CMK (cell line): ENCODE measurements around the gene CA10.

Experiments used
- DNase-seq: peaks from one replicate; pipeline ENCODE4 v3.0.0-alpha.2; 2010; ENCODE audit warnings: low read depth

CA10 gene

DNA sequence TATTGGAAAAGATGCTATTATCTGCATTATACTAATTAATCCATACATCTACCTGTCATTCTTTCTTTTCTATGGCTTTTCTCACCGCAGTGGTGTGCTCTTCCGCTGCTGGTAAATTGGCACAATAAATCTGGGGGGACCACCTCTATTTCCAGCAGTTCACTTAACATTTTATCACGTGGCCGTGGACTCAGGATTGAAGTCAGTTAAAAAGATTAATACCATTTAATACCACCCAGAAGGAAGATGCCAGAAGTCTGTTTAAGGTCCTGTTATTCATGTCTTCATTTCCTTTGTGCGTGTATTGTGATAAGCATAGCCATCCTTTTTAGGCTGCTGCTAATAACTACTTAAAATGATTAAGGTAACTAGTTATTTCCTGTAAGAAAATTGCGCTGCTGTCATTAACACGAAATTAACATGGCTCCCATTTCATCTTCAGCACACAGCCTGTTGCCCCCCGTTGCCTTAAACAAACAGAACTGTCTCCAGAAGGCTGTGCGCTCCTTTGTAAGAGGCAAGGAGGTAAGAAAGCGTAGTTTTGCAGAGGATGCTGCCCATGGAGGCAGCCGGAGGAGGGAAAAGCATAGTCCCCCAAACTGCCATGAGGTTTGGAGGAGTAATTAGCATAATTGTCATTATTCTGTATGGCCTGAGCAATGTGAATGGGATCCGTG, 483.8 kb downstream of the CA10 start:
- no peak for DNase-seq

DNA sequence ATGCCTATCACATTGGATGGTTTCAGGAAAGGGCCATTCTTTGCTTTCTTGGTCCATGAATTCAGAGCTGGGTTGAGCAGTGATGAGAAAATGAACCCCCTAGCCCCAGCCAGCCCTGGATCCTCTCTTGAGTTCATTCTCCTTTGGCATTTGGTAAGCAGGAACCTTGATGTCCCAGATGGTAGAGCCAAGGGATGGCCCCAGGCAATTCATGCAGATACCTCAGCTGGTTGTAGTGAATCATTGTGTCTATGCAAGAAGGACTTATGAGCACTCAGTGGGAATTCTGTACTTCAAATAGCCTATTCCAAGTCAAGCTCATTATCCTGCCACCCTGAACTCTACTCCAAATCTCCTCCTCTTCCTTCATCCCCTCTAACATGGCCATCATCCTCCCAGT, 485.4 kb downstream of the CA10 start:
- DNase-seq, result no peak

DNA sequence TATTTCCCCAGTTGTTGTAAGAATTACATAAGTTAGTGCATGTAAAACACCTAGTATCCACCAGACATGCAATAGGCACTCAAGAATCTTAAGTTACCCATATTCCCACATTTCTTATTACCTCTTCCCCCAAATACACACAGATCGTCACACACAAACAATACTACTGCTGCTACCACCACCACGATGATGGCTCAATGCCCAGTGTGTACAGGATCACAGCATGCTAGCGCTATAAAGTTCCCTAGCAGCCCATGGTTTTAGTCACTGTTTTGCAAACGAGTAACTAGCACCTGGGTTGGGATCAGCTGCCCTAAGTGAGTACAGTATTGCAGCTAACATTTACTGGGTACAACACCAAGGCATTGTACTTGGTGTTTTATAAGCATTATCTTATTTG, 486.4 kb downstream of the CA10 start:
- no peak for DNase-seq

DNA sequence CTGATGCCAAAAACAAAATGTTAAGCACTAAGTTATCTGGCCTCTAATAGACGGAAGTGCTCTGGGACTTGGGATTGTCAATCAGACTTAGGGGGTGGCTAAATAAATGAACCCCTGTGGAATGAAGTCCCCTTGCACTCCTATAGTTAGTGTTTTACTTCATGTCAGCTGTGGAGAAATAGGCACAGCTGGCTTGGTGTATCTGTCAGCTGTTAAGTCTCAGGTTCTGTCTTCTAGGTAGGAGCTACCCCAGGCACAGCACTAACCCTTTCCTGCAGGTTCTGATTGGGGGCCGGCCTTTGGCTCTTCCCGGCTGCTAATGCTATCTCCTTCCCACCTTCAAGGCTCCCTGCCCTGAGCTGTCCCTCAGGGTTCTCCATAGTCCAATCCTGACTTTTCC, 487.6 kb downstream of the CA10 start:
- DNase-seq, result no peak

DNA sequence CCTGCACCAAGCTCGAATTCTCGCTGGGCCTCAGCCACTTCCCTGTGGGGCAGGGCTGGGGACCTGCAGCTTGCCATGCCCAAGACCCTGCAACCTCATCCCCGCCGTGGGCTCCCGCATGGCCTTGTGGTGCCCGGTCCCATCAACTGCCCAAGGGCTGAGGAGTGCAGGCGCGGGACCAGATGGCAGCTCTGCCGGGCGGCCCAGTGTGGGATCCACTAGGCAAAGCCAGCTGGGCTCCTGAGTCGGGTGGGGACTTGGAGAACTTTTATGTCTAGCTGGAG, 489.6 kb downstream of the CA10 start:
- DNase-seq, result no peak

DNA sequence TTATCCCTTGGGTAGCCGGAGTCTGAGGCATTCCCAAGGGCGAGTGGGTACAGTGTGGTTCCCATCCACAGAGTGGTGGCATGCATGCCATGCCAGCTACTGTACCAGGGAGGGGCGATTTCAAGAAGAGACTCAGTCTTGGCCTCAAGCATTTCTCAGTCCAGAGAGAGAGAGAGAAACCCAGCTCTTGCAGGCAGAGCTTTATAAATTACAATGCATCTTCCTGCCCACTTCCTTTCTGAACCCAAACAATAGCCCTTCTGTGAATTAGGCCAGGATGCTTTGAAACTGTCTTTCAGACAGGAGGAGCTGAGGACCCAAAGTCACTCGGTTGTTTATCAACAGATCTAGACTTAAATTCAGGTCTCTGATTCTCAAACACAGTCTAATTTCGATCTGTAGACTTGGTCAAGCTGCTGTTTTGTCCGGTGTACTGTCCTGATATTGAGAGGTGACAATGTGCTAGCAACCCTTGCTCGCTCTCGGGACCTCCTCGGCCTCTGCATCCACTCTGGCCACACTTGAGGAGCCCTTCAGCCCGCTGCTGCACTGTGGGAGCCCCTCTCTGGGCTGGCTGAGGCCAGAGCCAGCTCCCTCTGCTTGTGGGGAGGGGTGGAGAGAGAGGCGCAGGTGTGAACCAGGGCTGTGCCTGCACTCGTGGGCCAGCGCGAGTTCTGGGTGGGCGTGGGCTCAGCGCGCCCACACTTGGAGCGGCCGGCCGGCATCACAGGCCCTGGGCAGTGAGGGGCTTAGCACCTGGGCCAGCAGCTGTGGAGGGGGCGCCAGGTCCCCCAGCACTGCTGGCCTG, 490.2 kb downstream of the CA10 start:
- no peak for DNase-seq

DNA sequence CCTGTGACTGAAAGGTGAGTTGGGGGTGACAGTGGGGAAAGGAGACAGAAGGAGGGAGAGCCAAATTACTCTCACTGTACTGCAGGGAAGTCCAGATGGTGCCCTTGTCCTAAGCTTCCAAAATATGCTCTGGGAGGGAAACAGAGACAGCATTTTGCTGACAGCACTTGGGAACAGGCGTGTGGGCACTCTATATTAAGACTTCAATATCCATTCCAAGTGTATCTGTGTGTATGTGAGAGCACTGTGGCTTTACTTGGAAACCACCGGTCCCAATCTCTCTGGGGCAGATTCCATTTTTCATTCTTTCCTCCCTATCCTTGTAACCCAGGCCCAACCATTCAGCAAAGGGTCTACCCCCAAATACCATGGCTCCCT, 490.8 kb downstream of the CA10 start:
- DNase-seq, result no peak

DNA sequence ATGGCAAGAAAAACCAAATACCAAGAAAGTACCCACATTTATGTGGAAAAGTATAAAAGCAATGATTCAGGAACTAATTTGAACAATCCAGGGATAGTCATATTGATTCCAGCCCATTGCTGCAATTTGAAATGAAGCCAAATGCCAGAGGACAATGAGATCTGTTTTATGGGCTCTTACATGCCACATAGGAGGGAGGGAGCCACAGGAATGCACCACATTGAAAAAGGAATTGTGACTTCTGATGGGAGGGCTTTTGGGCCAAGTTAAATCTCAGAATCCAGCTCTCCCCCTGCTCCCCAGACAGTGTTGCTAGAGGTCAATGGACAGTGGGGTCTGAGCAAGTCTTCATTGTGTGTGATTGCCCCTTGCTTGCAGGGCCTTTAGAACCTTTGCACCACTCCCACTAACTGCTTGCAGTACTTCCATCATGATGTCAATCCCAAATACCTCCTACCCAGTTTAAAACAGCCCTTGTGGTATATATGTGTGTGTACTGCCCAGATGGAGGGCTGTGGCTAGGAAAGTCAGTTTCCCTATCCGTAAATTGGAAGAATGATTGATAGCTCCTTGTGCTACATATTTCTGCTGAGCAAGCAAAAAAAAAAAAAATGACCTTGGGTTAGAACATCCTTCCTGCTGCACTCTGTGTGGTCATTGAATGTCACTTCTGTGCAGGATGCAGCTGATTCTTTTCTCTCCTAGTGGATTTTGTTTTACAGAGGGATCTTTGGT, 491.4 kb downstream of the CA10 start:
- no peak for DNase-seq

DNA sequence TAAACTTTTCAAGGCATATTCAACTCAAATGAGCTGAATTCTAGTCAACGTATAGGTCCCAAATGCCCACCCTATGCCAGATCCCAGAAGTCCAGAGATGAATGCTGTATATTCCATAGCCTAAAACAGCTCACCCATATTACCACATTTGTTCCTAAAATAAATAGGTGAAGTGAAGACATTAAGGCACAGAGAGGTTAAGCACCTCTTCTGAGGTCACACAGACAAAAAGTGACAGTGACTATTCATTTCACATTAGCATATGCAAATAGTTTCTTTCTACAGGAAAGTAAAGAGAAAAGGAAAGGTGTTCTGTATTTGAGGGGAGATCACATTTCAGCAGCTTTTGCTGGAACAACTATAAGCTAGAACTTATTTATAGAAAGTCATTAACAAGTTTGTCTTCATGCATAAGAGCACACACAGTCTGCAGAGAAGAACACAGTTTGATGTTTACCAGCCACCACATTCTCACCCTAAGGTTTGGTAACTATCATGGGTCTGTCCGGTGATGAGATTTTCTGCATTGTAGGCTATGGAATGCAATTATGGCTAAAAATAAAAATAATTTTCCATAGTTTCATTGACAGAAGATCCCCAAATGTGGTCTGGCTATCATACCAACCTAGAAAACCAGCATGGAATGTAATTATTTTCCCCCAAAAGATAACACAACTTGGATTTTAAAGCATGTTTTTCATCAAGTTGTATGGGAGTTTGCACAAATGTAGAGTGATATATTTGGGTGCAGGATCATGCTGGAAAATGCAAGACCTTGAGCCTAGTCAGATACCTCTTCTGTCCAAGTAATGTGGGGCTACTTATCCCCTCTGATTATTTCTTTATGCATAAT, 496.1 kb downstream of the CA10 start:
- DNase-seq, result no peak

DNA sequence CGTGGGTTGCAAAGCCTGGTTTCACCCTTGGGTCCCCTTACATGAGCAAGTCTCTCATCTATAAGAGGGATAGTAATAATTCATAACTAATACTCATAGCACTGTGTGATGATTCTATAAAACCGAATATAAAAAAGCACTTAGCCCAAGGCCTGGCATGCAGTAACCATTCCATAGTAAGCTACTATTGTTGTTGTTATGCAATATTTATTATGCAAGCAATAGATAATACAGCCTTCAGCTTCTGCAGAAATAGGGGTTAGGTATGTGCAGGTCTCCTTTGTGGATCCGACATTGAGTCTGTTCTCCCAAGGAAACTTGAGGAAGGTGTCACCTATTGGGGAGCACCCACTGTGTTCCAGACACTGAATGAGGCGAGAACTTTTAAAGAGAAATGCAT, 497.1 kb downstream of the CA10 start:
- DNase-seq, result no peak

DNA sequence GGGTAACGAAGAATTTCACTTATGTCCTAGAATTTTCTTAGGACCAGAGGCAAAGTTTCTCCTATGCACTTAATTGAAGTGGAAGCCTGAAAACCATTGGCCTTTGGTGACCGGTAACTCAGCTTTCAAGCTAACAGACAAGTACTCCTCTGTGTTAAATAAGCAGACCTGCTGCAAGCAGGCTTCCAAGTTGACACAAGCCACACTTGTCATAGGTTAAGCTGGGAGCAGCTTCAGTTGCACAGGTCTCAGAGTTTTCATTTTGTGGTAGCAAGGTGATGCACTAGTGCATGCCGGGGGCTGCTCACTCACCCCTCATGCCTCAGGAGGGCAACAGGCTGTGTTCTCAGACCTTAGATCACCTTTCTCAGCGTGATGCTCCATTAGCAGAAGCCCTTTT, 498.2 kb downstream of the CA10 start:
- DNase-seq, result no peak

DNA sequence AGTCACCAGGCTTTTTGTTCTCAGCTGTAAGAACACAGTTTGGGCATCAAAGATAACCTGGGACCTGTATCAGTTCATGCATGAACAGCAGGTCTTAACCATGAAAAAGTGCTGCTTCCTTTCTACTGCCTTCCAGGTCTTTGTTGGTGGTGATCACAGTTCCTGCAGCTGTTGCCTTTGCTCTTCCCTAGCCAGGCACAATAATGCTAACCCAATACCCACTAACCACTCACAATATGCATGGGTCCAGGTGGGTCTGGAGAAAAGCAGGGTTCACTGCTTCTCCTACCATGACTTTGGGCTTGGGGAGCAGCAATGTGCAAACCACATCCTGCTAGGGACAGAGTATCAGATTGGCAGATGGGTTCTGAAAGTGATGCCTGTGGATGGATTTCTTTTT, 501.3 kb downstream of the CA10 start:
- no peak for DNase-seq

DNA sequence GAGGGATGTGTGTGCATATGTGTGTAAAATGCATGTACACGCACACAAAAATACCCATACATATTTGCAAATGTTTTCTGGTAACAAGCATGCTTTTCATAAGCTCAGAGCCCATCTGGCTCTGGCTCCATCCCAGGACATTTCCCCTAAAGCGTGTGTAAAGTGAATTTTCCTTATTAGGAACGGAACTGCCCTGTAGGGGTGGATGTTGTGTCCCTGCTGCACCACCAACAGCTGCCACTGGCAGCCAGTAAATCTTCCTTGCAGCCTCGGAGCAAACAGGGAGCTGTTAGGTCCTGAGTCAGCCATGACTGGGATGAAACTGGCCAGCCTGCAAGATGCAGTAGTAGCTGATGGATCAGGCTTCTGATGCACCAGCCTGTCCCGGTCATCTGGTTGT, 504.6 kb downstream of the CA10 start:
- DNase-seq, result no peak

DNA sequence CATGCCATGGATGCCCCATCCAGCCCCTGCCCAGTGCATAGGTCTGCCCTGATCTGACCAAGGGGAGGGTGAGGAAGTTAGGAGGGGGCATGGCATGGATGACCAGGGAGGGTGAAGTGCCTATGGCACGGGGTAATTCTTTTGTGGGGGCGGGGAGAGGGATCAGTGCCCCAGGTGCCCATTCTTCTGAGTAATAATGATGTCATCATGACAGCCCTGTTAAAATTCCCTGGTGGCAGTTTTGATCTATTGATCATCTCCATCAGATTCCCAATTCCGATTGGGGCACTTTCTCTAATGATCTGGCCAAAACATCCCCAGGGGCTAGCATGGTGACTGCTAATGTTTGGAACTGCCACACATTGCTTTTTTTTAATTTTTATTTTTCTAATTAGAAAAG, 506.0 kb downstream of the CA10 start:
- no peak for DNase-seq

DNA sequence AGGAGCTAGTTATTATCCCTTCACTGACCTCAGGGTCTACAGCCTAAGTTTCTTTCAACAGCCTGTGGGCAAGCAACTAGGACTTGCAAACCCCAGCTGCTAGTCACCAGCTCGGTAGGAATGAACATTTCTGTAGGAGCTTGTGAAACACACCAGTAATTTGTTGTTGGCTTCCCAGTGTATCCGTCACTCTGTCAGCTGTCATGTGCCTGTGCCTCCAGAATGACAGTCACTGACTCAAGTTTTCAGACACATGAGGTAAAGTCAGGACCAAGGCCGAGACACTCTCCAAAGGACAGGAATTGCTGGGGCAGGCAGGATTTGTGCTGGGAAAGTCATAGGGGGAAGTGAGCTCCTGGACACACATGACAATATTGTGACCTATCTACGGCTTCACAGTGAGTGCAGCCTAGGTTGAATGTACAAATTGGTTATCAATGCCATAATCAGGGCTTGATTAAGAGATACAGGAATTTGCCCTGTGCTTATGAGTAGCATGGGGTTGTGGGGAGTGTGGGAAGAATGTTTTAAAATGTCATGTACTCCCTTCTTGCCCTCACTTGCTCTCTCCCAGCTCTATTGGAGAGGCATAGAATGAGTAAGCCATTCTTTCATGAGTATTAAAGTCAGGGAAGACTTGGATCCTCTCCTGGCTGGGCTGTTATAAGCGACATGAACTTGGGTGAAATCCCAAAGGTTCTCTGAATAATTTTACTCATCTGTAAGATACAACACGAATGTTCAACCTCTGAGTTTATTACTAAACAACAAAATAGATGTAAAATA, 506.8 kb downstream of the CA10 start:
- no peak for DNase-seq

DNA sequence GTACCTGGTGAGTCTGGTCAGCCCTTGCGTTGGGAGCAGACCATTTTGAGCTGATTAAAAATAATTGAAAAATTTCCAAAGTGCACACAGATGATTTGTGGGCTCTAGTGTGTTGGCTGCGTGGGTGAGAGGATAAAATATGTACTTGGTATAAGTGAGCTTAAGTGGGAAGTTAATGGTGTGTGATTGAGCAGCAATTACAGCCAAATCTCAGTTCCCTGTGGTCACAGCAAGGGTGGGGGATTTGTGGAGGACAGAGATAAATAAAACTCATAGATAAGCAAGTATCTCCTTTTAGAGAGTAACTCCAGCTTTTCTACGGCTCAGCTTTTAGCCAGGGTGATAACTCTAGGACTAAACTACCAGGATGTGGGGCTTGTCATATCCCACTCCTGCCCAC, 507.7 kb downstream of the CA10 start:
- DNase-seq, result no peak

DNA sequence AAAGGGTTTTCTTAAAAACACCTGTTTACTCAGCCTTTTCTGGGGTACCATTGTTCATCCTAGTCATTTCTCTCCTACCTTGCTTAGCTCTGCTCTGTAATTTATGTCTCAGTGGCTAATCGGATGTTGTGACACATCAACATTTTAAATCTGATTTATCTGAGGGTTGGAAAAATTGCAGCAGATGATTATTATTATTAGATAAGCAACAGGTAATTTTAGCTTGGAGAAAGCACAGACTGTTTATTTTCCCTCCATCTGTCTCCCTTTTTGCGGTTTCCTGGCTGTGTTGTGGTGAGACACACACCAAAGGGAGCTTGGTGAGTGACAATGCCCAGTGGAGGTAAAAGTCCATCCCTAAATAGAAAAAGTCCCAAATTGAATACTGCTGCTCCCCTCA, 508.3 kb downstream of the CA10 start:
- no peak for DNase-seq

DNA sequence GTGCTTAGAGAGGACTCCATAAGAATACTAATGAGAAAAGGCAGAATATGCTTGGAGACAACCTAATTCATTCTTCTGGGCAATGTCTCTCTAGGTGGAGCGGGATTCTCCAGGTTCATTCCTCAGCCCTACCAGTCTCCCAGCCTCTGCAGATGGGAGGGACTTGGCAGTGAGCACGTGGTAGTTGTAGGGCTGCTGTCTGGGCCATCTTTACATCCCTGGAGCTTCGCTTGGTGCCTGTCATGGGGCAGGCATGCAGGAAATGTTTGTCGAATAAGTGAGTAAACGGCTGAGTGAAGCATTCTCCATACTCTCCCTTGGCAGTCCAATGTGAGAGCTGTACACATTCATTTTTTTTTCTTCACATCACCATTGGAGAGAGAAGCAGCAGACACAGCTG, 510.7 kb downstream of the CA10 start:
- no peak for DNase-seq

DNA sequence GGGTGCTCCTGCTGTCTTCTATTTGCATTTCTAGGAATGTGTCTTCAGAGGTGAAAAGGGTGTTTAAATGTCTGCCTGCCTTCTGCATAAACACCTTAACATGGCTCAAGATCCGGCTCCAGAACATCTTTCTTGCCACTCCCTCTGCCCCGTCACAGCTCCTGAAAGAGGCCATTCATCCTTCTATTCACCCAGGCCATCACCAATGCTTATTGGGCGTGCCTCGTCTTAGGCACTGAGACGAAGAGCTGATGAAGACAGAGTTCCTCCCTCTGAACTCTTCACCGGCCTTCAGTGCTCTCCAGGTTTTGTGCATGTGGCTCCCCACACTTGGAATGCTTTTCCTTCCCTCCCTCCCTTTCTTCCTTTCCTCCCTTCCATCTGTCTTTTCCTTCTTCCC, 511.4 kb downstream of the CA10 start:
- DNase-seq, result no peak

DNA sequence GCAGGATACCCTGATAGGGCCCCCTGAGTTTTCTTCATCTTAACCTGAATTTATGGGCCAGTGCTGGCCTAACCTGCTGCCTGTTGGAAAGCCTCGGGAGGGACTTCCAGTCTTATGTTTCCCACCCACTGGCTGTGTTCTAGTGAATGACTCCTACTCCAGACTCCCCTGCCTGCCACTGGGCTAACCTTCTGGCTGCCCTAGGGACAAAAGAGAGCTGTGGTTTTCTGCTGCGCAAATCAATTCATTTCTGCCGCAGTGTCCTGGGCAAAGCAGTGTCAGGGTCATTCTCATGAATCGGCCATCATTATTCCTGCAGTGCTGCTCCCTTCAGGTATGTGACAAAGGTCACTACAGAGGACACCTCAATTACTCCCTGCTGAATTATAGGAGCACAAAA, 512.0 kb downstream of the CA10 start:
- no peak for DNase-seq

DNA sequence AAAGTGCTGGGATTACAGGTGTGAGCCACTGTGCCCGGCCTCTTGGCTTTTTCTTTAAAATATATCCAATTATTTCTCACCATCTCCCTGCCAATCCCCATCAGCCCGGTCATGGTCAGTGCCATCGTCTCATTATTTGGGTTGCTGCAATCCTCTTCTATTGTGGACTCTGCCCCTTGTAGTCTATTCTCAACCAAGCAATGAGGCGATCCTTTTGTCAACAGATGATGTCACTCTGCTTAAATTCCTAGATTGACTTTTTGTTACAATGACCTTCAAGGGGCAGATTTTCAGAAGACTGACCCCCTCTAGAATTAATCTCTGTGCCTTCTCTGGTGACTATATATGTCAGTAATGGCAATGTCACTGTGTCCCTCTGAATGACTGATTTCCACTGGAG, 513.5 kb downstream of the CA10 start:
- DNase-seq, result no peak
